NCI-H2196 (cell line): Measurements from ENCODE around the gene EIF2S3.
"Not testable (repeated sequence)": the region's sequence is repeated elsewhere in the genome, so short reads cannot be mapped to it uniquely, and the experiment has no call there.

Source experiments
- DNase-seq: peaks from one replicate; lab custom pipeline; 2025; ENCODE audit not compliant: unreplicated experiment; lab: John Stamatoyannopoulos, UW

EIF2S3 gene

DNA sequence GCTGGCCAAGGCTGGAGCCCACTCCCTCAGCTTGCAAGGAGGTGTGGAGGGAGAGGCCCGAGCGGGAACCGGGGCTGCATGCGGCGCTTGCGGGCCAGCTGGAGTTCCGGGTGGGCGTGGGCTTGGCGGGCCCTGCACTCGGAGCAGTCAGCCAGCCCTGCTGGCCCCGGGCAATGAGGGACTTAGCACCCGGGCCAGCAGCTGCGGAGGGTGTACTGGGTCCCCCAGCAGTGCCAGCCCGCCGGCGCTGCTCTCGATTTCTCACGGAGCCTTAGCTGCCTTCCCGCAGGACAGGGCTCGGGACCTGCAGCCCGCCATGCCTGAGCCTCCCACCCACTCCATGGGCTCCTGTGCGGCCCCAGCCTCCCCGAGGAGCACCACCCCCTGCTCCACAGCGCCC, 5.1 kb upstream of the EIF2S3 start:
- DNase-seq = not testable (repeated sequence)

DNA sequence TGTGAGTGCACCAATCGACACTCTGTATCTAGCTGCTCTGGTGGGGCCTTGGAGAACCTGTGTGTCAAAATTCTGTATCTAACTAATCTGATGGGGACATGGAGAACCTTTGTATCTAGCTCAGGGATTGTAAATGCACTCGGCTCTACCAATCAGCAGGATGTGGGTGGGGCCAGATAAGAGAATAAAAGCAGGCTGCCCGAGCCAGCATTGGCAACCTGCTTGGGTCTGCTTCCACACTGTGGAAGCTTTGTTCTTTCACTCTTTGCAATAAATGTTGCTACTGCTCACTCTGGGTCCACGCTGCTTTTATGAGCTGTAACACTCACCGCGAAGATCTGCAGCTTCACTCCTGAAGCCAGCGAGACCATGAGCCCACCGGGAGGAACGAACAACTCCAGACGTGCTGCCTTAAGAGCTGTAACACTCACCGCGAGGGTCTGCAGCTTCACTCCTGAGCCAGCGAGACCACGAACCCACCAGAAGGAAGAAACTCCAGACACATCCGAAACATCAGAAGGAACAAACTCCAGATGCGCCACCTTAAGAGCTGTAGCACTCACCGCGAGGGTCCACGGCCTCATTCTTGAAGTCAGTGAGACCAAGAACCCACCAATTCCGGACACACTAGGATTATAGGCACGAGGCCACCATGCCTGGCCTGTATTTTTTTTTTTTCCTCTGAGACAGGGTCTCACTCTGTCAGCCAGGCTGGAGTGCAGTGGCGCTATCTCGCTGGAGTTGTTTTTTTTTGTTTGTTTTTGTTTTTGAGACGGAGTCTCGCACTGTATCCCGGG, 4.0 kb upstream of the EIF2S3 start:
- DNase-seq = not testable (repeated sequence)

GRCh38 chrX:24055043-24055356, 244 bp downstream of the EIF2S3 start:
- no peak for DNase-seq

DNA sequence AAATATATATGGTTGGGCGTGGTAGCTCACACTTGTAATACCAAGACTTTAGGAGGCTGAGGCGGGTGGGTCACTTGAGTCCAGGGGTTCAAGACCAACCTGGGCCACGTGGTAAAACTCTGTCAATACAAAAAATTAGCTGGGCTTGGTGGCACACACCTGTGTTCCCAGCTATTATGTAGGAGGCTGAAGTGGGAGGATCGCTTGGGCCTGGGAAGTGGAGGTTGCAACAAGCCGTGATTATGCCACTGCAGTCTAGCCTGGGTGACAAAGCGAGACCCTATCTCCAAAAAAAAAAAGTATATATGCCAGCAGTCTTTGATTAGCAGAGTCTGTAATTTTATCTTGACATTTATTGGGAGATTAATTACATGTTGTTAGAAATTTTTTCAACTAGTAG, 8.7 kb downstream of the EIF2S3 start:
- DNase-seq = no peak

DNA sequence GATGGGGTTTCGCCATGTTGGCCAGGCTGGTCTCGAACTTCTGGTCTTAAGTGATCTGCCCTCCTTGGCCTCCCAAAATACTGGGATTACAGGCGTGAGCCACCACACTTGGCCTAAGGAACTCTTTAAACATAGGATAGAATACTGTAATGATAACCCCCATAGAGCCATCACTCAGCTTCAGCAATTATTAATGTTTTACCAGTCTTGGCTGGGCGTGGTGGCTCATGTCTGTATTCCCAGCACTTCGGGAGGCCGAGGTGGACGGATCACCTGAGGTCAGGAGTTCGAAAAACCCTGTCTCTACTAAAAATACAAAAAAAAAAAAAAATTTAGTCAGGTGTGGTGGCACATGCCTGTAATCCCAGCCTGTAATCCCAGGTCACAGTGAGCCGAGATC, 15.1 kb downstream of the EIF2S3 start:
- no peak for DNase-seq

GRCh38 chrX:24079411-24079810, 24.7 kb downstream of the EIF2S3 start:
- no peak for DNase-seq

DNA sequence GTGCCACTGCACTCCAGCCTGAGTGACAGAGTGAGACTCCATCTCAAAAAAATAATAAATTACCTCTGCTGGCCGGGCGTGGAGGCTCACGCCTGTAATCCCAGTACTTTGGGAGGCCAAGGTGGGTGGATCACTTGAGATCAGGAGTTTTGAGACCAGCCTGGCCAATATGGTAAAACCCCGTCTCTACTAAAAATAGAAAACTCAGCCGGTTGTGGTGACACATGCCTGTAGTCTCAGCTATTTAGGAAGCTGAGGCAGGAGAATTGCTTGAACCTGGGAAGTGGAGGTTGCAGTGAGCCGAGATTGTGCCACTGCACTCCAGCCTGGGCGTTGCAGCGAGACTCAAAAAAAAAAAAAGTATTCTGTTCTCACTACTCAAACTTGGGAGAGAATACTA, 25.5 kb downstream of the EIF2S3 start:
- not testable (repeated sequence) for DNase-seq

- no peak for DNase-seq
Measured at GRCh38 chrX:24080704-24081103, 25.9 kb downstream of the EIF2S3 start.

DNA sequence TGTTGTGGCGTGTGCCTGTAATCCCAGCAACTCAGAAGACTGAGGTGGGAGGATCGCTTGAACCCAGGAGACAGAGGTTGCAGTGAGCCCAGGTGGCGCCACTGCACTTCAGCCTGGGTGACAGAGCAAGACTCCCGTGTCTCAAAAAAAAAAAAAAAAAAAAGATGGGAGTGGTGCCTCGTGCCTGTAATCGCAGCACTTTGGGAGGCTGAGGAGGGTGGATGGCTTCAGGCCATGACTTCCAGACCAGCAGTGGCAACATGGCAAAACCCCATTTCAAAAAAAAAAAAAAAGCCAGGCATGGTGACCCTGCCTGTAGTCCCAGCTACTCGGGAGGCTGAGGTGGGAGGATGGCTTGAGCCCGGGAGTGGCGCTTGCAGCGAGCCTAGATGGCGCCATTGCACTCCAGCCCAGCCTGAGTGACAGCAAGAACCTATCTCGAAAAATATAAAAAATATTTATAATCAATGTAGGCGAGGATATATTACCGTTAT, 27.0 kb downstream of the EIF2S3 start:
- peak; percentile 29 for DNase-seq

- DNase-seq = no peak
Measured at GRCh38 chrX:24082447-24082846, 27.7 kb downstream of the EIF2S3 start.

- DNase-seq = no peak
Measured at GRCh38 chrX:24085101-24085500, 30.3 kb downstream of the EIF2S3 start.

DNA sequence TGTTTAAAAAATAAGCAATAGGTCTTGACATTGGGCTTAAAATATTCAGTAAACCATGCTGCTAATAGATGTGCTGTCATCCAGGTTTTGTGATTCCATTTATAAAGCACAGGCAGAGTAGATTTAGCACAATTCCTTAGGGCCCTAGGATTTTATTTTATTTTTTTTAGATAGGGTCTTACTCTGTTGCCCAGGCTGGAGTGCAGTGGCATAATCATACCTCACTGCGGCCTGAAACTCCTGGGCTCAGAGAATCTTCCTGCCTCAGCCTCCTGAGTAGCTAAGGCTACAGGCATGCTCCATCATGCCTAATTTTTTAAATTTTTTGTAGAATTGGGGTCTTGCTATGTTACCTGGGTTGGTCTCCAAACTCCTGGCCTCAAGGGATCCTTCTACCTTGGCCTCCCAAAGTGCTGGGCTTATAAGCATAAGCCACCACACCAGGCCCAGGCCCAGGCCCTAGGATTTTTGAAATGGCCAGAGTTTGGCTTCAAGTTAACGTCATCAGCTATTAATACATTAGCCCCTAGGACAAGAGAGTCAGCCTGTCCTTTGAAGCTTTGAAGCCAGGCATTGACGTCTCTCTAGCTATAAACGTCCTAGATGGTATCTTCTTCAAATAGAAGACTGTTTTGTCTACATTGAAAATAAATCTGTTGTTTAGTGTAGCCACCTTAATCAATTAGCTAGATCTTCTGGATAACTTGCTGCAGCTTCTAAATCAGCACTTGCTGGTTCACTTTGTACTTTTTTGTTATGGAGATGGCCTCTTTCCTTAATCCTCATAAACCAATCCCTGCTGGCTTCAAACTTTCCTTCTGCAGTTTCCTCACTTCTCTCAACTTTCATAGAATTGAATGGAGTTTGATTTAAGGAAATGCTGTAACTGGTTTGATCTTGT, 35.8 kb downstream of the EIF2S3 start:
- DNase-seq = no peak

- DNase-seq = no peak
Measured at GRCh38 chrX:24093746-24094145, 39.0 kb downstream of the EIF2S3 start.

GRCh38 chrX:24097741-24098260, 43.0 kb downstream of the EIF2S3 start:
- no peak for DNase-seq

GRCh38 chrX:24098932-24099331, 44.2 kb downstream of the EIF2S3 start:
- no peak for DNase-seq

DNA sequence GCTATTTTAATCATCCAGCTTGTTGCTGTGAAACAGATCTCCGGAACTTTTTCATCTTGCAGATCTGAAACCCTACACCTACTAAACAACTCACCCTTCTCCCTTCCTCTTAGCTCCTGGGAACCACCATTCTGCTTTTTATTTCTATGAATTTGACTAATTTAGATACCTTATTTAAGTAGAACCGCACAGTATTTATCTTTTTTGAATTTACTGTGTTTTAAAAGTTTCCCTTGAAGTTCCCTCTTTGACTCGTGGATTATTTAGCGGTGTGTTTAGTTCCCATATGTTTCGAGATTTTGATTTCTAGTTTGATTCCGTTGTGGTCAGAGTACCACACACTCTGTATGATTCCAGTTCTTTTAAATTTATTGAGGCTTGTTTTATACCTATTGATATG, 44.6 kb downstream of the EIF2S3 start:
- DNase-seq = no peak

DNA sequence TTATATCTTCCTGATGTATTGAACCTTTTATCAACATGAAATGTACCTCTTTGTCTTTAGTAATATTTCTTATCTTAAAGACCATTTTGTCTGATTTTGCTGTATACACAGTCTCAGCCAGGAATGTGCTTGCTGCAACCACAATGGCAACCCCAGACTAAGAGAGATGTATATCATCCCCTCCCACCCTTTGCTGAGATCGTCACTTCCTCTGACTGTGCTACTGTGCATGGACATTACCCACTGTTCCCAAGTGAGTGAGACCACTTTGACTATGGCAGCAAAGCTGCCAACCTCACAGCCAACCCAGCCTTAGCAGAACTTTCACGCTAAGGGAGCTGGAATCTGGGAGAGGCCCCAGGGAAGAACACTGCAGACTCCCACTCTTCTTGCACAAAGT, 46.0 kb downstream of the EIF2S3 start:
- no peak for DNase-seq

DNA sequence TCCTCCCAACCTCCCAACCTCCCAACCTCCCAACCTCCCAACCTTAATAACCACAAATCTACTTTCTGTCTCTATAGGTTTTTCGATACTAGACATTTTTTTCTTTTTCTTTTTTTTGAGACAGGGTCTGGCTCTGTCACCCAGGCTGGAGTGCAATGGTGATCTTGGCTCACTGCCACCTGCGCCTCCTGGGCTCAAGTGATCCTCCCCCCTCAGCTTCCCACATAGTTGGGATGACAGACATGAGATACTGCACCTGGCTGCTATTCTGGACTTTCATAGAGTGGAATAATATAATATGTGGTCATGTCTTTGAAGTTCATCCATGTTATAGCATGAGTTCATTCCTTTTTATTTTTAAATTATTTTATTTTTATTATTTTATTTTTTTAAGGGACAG, 55.3 kb downstream of the EIF2S3 start:
- DNase-seq = no peak

DNA sequence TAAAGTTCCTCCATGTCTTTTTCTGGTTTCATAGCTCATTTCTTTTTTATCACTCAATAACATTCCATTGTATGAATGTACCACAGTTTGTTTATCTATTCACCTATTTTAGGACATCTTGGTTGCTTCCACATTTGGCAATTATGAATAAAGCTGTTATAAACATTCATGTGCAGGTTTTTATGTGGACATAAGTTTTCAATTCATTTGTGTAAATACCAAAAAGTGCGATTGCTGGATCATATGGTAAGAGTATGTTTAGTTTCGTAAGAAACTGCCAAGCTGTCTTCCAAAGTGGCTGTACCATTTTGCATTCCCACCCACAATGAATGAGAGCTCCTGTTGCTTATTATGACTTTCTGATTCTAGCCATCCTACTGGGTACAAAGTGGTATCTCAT, 58.4 kb downstream of the EIF2S3 start:
- no peak for DNase-seq

DNA sequence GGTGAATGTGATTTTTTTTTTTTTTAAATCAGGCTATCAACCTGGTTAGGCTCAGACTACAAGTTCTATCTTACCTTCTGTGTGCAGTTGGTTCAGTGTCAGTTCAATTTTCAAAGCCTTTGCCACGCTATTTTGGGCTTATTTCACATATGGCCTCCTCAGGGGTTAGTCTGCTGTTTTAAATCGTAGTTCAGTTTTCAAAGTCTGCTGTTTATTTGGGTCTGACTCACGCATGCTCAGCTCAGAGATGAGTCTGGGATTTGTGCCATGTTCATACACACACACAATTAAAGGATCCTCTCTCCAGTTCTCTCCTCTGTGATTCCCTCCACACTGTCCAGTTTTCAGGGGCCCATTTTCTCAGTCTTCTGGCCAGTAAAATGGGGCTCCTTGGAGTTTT, 62.5 kb downstream of the EIF2S3 start:
- no peak for DNase-seq

- DNase-seq = no peak
Measured at GRCh38 chrX:24124244-24124799, 69.6 kb downstream of the EIF2S3 start.
